HepG2 (cell line): Measurements from ENCODE around the gene UBE2D3. TPM values are rescaled to one million over a fixed set of nuclear protein-coding genes. Genes with fewer than 3 reads are reported as not detected.

Source experiments
- ATAD3A ChIP-seq: sonication (generic); formaldehyde crosslinking; IDR thresholded peaks from 2 replicates; pipeline ENCODE4 v1.4.0; 2020; ENCODE audit warnings: missing genetic modification reagents
- BRCA1 ChIP-seq: sonication (generic); formaldehyde crosslinking; IDR thresholded peaks from 2 replicates; pipeline ENCODE4 v1.4.0; 2020; ENCODE audit warnings: missing genetic modification reagents
- HNRNPUL1 ChIP-seq: fragments of 200-400 bp; formaldehyde crosslinking; IDR thresholded peaks from 2 replicates; pipeline ENCODE4 v1.6.1; 2017; ENCODE audit warnings: low read depth, mild to moderate bottlenecking, low read length, moderate library complexity
- HOXA9 ChIP-seq: sonication (generic); formaldehyde crosslinking; IDR thresholded peaks from 2 replicates; pipeline ENCODE4 v1.8.1; 2022; ENCODE audit warnings: missing genetic modification reagents, mild to moderate bottlenecking, moderate library complexity, borderline replicate concordance
- KDM1A ChIP-seq: IDR thresholded peaks from 2 replicates; pipeline ENCODE4 v1.6.1; 2016; ENCODE audit warnings: missing compliant biosample characterization
- KLF12 ChIP-seq: sonication (generic); formaldehyde crosslinking; IDR thresholded peaks from 2 replicates; pipeline ENCODE4 v1.4.0; 2020; ENCODE audit warnings: missing genetic modification reagents, borderline replicate concordance
- LBX2 ChIP-seq: sonication (generic); formaldehyde crosslinking; IDR thresholded peaks from 2 replicates; pipeline ENCODE4 v1.5.0; 2020; ENCODE audit warnings: missing genetic modification reagents, mild to moderate bottlenecking, borderline replicate concordance
- LCORL ChIP-seq, 2 experiments: fragments of 450-650 bp in 1 of 2; sonication (generic) in 1 of 2; formaldehyde crosslinking in 1 of 2; IDR thresholded peaks; 2 replicates each; pipeline versions ENCODE4 v1.5.0 to v1.6.1; 2017 to 2020; ENCODE audit warnings: antibody characterized with exemption in 1 of 2, missing genetic modification reagents in 1 of 2
- MED1 ChIP-seq: sonication (generic); formaldehyde crosslinking; IDR thresholded peaks from 2 replicates; pipeline ENCODE4 v1.4.0; 2020; ENCODE audit warnings: missing genetic modification reagents
- PCBP1 ChIP-seq: fragments of 200-400 bp; formaldehyde crosslinking; IDR thresholded peaks from 2 replicates; pipeline ENCODE4 v1.6.1; 2017; ENCODE audit warnings: mild to moderate bottlenecking, low read depth, low read length, borderline replicate concordance
- PITX1 ChIP-seq: sonication (generic); formaldehyde crosslinking; IDR thresholded peaks from 2 replicates; pipeline ENCODE4 v1.5.1; 2020; ENCODE audit warnings: mild to moderate bottlenecking, missing genetic modification reagents
- PTBP1 ChIP-seq: fragments of 200-400 bp; formaldehyde crosslinking; IDR thresholded peaks from 2 replicates; pipeline ENCODE4 v1.6.1; 2018; ENCODE audit warnings: low read length, low read depth; ENCODE audit not compliant: poor library complexity, severe bottlenecking
- SATB2 ChIP-seq: sonication (generic); formaldehyde crosslinking; IDR thresholded peaks from 2 replicates; pipeline ENCODE4 v1.5.0; 2020; ENCODE audit warnings: missing genetic modification reagents
- TCF7L2 ChIP-seq: IDR thresholded peaks from 2 replicates; pipeline ENCODE4 v1.6.1; 2011; ENCODE audit warnings: mild to moderate bottlenecking, low read depth, low read length, moderate library complexity
- ZNF20 ChIP-seq: sonication (generic); formaldehyde crosslinking; IDR thresholded peaks from 2 replicates; pipeline ENCODE4 v1.4.0; 2020; ENCODE audit warnings: mild to moderate bottlenecking, moderate library complexity, missing genetic modification reagents
- ZNF292 ChIP-seq: sonication (generic); formaldehyde crosslinking; IDR thresholded peaks from 2 replicates; pipeline ENCODE4 v1.8.1; 2022; ENCODE audit warnings: mild to moderate bottlenecking, low read depth, missing genetic modification reagents, borderline replicate concordance
- ZNF432 ChIP-seq: sonication (generic); formaldehyde crosslinking; IDR thresholded peaks from 2 replicates; pipeline ENCODE4 v1.5.0; 2020; ENCODE audit warnings: missing genetic modification reagents, mild to moderate bottlenecking, borderline replicate concordance
- ZNF451 ChIP-seq: sonication (generic); formaldehyde crosslinking; IDR thresholded peaks from 2 replicates; pipeline ENCODE4 v1.5.0; 2020; ENCODE audit warnings: mild to moderate bottlenecking, missing genetic modification reagents
- ZNF547 ChIP-seq: sonication (generic); formaldehyde crosslinking; IDR thresholded peaks from 2 replicates; pipeline ENCODE4 v1.5.1; 2020; ENCODE audit warnings: mild to moderate bottlenecking, missing genetic modification reagents
- ZNF660 ChIP-seq: sonication (generic); formaldehyde crosslinking; IDR thresholded peaks from 2 replicates; pipeline ENCODE4 v1.5.1; 2020; ENCODE audit warnings: mild to moderate bottlenecking, low read depth, missing genetic modification reagents, borderline replicate concordance
- ZNF800 ChIP-seq: sonication (generic); formaldehyde crosslinking; IDR thresholded peaks from 2 replicates; pipeline ENCODE4 v1.4.0; 2020; ENCODE audit warnings: missing genetic modification reagents
- polyA plus RNA-seq, 8 experiments: library from polyadenylated mRNA; depleted of rRNA in 3 of 8; stranded (reverse) in 7 of 8; unstranded in 1 of 8; fragments of >200 nt; fragmentation: Illumina TruSeq in 4 of 8; extraction: Trizol in 4 of 8; gene quantifications; 2 replicates each; pipeline versions ENCODE4 v1.2.1 to v1.2.3, GENCODE V29; 2011 to 2016; ENCODE audit warnings: low read depth in 4 of 8, missing spikeins in 1 of 8, mixed read lengths in 1 of 8; ENCODE audit not compliant: insufficient read depth in 1 of 8
- total RNA-seq, 5 experiments: library from RNA; depleted of rRNA; stranded (reverse); fragments of >200 nt; fragmentation: Illumina TruSeq; extraction: Trizol; gene quantifications; 2 replicates each; pipeline ENCODE4 v1.2.3, GENCODE V29; 2016; ENCODE audit warnings: low read depth in 1 of 5
- TF ChIP-seq, protein P1 (sequence below): sonication (generic); formaldehyde crosslinking; conservative IDR thresholded peaks from 2 replicates; pipeline ENCODE4 v1.4.0; 2020; ENCODE audit warnings: missing genetic modification reagents
- TF ChIP-seq, protein P2 (sequence below): sonication (generic); formaldehyde crosslinking; IDR thresholded peaks from 2 replicates; pipeline ENCODE4 v1.5.0; 2020; ENCODE audit warnings: mild to moderate bottlenecking, missing genetic modification reagents, moderate library complexity

The UBE2D3 gene
- total and polyA plus RNA-seq, 2 of the 13 experiments (the other 11 are each of a cell fraction or from before 2014, with no cell fraction given): 224 to 293 TPM

DNA sequence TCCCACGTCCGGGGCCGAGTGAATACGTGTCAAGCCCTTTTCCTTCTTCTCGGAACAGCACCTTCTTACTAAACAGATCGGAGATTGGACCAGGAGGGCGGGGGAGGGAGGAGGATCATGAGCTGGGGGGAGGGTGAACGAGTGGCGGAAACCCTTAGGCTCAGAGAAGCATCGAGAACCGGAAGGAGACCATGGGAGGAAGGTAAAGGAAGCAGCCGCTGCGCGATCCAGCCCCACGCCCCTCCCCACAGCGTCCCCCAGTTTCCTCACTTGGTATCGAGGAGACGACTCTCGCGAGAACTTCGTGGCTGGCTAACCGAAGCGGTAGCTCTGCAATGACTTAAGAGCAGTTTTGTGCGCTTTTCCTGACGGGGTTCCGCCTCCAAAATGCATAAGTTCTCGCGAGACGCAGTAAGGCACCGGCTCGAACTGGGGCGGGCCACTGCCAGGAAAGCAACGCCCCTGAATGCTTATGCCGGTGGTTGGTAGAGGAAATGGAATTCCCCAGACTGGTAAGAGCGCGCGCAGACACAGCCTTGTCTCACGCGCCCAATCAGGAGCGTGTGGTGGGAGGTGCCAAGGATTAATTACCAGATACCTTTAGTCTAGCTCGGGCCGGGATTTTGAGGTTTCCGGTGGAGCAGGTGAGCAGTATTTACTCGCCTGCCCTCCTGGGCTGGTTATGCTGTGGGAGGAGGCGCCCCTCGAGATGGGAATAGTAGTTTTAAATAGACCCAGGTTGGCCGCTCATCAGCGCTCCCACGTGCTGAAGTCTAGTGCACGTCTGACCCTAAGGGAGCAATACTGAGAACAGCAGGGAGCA is 534 bp upstream of the UBE2D3 start (continued):
- TF ChIP-seq, protein P1, sequence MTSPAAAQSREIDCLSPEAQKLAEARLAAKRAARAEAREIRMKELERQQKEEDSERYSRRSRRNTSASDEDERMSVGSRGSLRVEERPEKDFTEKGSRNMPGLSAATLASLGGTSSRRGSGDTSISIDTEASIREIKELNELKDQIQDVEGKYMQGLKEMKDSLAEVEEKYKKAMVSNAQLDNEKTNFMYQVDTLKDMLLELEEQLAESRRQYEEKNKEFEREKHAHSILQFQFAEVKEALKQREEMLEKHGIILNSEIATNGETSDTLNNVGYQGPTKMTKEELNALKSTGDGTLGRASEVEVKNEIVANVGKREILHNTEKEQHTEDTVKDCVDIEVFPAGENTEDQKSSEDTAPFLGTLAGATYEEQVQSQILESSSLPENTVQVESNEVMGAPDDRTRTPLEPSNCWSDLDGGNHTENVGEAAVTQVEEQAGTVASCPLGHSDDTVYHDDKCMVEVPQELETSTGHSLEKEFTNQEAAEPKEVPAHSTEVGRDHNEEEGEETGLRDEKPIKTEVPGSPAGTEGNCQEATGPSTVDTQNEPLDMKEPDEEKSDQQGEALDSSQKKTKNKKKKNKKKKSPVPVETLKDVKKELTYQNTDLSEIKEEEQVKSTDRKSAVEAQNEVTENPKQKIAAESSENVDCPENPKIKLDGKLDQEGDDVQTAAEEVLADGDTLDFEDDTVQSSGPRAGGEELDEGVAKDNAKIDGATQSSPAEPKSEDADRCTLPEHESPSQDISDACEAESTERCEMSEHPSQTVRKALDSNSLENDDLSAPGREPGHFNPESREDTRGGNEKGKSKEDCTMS (CRISPR knock-in tag): no peak
- TF ChIP-seq KDM1A (CRISPR knock-in tag) (no peak), KLF12 (CRISPR knock-in tag) (no peak; the same call in 1 of the 2 replicates), PCBP1 (no peak), HOXA9 (CRISPR knock-in tag) (peak; percentile 83), LCORL (IDR thresholded peaks at IDR 0.05) (no peak), LCORL (CRISPR knock-in tag; IDR thresholded peaks at IDR 0.05) (peak; percentile 61), ZNF547 (CRISPR knock-in tag) (peak; percentile 21; the same call in 1 of the 2 replicates), TCF7L2 (no peak), ZNF20 (peak; percentile 77; the same call in 1 of the 2 replicates), SATB2 (no peak), MED1 (CRISPR knock-in tag) (peak; percentile 51), ZNF800 (no peak), BRCA1 (no peak), PTBP1 (no peak), ZNF432 (no peak), PITX1 (CRISPR knock-in tag) (peak; percentile 91), ZNF660 (CRISPR knock-in tag) (no peak), LBX2 (CRISPR knock-in tag) (no peak), ATAD3A (CRISPR knock-in tag) (no peak), HNRNPUL1 (no peak), ZNF451 (CRISPR knock-in tag) (no peak), ZNF292 (CRISPR knock-in tag) (no peak)
- TF ChIP-seq, protein P2, sequence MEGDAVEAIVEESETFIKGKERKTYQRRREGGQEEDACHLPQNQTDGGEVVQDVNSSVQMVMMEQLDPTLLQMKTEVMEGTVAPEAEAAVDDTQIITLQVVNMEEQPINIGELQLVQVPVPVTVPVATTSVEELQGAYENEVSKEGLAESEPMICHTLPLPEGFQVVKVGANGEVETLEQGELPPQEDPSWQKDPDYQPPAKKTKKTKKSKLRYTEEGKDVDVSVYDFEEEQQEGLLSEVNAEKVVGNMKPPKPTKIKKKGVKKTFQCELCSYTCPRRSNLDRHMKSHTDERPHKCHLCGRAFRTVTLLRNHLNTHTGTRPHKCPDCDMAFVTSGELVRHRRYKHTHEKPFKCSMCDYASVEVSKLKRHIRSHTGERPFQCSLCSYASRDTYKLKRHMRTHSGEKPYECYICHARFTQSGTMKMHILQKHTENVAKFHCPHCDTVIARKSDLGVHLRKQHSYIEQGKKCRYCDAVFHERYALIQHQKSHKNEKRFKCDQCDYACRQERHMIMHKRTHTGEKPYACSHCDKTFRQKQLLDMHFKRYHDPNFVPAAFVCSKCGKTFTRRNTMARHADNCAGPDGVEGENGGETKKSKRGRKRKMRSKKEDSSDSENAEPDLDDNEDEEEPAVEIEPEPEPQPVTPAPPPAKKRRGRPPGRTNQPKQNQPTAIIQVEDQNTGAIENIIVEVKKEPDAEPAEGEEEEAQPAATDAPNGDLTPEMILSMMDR (CRISPR knock-in tag): peak; percentile 52
